Endodermal cell (in vitro differentiated cells): ENCODE results near the gene RSU1. TPM values are rescaled to one million over a fixed set of nuclear protein-coding genes. Genes with fewer than 3 reads are reported as not detected.

Experiments
- DNase-seq: peaks from one replicate; pipeline ENCODE4 v3.0.0-alpha.2; 2017
- H3K27ac ChIP-seq: 2 replicates; pipeline ENCODE4 v1.5.1; 2013; ENCODE audit warnings: mild to moderate bottlenecking, low read depth, low read length, moderate library complexity
- H3K27me3 ChIP-seq: 2 replicates; pipeline ENCODE4 v1.6.1; 2013; ENCODE audit warnings: mild to moderate bottlenecking, low read length, moderate library complexity; ENCODE audit not compliant: insufficient read depth, control insufficient read depth, poor library complexity, severe bottlenecking
- H3K36me3 ChIP-seq: 2 replicates; pipeline ENCODE4 v1.7.0; 2013; ENCODE audit warnings: mild to moderate bottlenecking, low read length, moderate library complexity; ENCODE audit not compliant: control insufficient read depth, insufficient read depth
- H3K4me1 ChIP-seq: one replicate; pipeline ENCODE4 v1.7.0; 2013; ENCODE audit warnings: low read length; ENCODE audit not compliant: control insufficient read depth, insufficient read depth
- H3K4me3 ChIP-seq: 2 replicates; pipeline ENCODE4 v1.5.1; 2013; ENCODE audit warnings: mild to moderate bottlenecking, low read length, moderate library complexity
- H3K9ac ChIP-seq: 2 replicates; pipeline ENCODE4 v1.6.1; 2013; ENCODE audit warnings: mild to moderate bottlenecking, low read length, moderate library complexity; ENCODE audit not compliant: poor library complexity, severe bottlenecking; ENCODE audit errors: extremely low read depth
- H3K9me3 ChIP-seq: 2 replicates; pipeline ENCODE4 v1.6.1; 2013; ENCODE audit warnings: mild to moderate bottlenecking, low read length, moderate library complexity; ENCODE audit not compliant: control insufficient read depth
- H3K27ac Mint-ChIP-seq: 2 replicates; pipeline ENCODE4 v1.8.0; 2020; ENCODE audit warnings: mixed read lengths
- H3K27me3 Mint-ChIP-seq: 2 replicates; pipeline ENCODE4 v1.8.0; 2021; ENCODE audit warnings: mild to moderate bottlenecking, mixed read lengths; ENCODE audit not compliant: insufficient read depth
- H3K36me3 Mint-ChIP-seq: 2 replicates; pipeline ENCODE4 v1.8.0; 2020; ENCODE audit warnings: low read depth, mixed read lengths
- H3K4me1 Mint-ChIP-seq: 2 replicates; pipeline ENCODE4 v1.8.0; 2020; ENCODE audit warnings: mixed read lengths
- H3K4me3 Mint-ChIP-seq: 2 replicates; pipeline ENCODE4 v1.8.0; 2020; ENCODE audit warnings: mild to moderate bottlenecking, moderate library complexity, mixed read lengths
- H3K9me3 Mint-ChIP-seq: 2 replicates; pipeline ENCODE4 v1.8.0; 2020; ENCODE audit warnings: mild to moderate bottlenecking, mixed read lengths
- WGBS, 2 experiments: methylation state at CpG; one replicate each; pipeline versions ENCODE4 v1.1.5 to v1.1.7; 2013; ENCODE audit warnings: missing lambda C conversion rate in 2 of 2, mixed read lengths in 1 of 2; ENCODE audit not compliant: insufficient coverage in 1 of 2, insufficient read length in 1 of 2; 5-methylcytosine and 5-hydroxymethylcytosine counted together
- total RNA-seq, 2 donors: library from RNA; stranded (reverse); fragmentation: NEBNext Ultra II Directional in 1 of 2; extraction: Animal tissue kit (Norgen Biotek cat#: 25700) in 1 of 2; gene quantifications; 2 replicates in 1 of 2; 3 replicates in 1 of 2; pipeline ENCODE4 v1.2.1, GENCODE V29; 2021
- TF ChIP-seq, protein P1 (sequence below): fragments of 200-600 bp; sonication (generic); conservative IDR thresholded peaks from 2 replicates; pipeline ENCODE4 v1.5.0; 2021; ENCODE audit warnings: antibody characterized with exemption, mild to moderate bottlenecking

RSU1 gene
- total RNA-seq, 2 donors from 2014 or later = 39.5 to 46.4 TPM

DNA sequence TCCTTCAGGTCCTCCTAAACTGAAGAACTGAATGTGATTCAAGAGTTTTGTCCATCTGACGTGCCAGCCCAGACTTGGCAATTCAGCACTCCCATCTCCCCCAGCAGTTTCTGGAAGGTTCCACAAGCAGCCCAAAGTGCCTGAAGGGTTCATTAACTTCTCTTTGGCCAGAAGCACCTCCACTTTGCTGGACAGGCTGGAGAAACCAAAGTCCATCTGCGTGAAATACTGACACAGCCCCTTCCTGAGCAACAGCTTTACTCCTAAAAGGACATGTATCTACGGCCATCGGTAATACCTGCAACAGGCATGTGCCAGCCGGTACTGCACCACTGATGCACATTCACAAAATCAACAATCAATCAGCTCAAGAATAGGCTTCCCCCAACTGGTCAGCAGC, 48.5 kb downstream of the RSU1 start:
- no peak for DNase-seq
- Mint-ChIP-seq H3K9me3 (no peaks in the 10 kb centered on the region), H3K4me1 (peaks cover 14% of the 10 kb centered on the region), H3K27ac (no peak overlapping the region), H3K27me3 (peaks cover 18% of the 10 kb centered on the region), H3K36me3 (peaks cover 4% of the 10 kb centered on the region), H3K4me3 (no peak overlapping the region)
- no peaks in the 10 kb centered on the region for H3K9me3 ChIP-seq
- H3K4me3 ChIP-seq = no peak overlapping the region
- no peaks in the 10 kb centered on the region for H3K4me1 ChIP-seq
- WGBS, 2 experiments = 93 to 94% methylated on average over 2 to 5 of the region's 5 CpGs
- H3K27ac ChIP-seq = no peak overlapping the region
- TF ChIP-seq, protein P1, sequence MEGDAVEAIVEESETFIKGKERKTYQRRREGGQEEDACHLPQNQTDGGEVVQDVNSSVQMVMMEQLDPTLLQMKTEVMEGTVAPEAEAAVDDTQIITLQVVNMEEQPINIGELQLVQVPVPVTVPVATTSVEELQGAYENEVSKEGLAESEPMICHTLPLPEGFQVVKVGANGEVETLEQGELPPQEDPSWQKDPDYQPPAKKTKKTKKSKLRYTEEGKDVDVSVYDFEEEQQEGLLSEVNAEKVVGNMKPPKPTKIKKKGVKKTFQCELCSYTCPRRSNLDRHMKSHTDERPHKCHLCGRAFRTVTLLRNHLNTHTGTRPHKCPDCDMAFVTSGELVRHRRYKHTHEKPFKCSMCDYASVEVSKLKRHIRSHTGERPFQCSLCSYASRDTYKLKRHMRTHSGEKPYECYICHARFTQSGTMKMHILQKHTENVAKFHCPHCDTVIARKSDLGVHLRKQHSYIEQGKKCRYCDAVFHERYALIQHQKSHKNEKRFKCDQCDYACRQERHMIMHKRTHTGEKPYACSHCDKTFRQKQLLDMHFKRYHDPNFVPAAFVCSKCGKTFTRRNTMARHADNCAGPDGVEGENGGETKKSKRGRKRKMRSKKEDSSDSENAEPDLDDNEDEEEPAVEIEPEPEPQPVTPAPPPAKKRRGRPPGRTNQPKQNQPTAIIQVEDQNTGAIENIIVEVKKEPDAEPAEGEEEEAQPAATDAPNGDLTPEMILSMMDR = no peak
- H3K9ac ChIP-seq = no peak overlapping the region
- no peaks in the 10 kb centered on the region for H3K36me3 ChIP-seq
- peaks cover 12% of the 10 kb centered on the region for H3K27me3 ChIP-seq

- H3K27me3 Mint-ChIP-seq = peaks cover 18% of the 10 kb centered on the region
- H3K36me3 Mint-ChIP-seq = peaks cover 16% of the 10 kb centered on the region
- Histone ChIP-seq H3K9ac (no peak overlapping the region), H3K4me1 (no peaks in the 10 kb centered on the region), H3K27me3 (peaks cover 12% of the 10 kb centered on the region), H3K9me3 (no peaks in the 10 kb centered on the region), H3K27ac (no peak overlapping the region), H3K4me3 (no peak overlapping the region), H3K36me3 (no peaks in the 10 kb centered on the region)
- no peak overlapping the region for H3K4me3 Mint-ChIP-seq
- TF ChIP-seq, protein P1 = peak; percentile 63
- DNase-seq = peak; percentile 67
- H3K9me3 Mint-ChIP-seq = no peaks in the 10 kb centered on the region
- 78 to 84% methylated on average over 11 to 12 of the region's 12 CpGs for WGBS, 2 experiments
- no peak overlapping the region for H3K27ac Mint-ChIP-seq
- H3K4me1 Mint-ChIP-seq = peaks cover 11% of the 10 kb centered on the region
Measured at GRCh38 chr10:16765509-16766375, 51.5 kb downstream of the RSU1 start.

- no peak overlapping the region for H3K9ac ChIP-seq
- TF ChIP-seq, protein P1 = no peak
- H3K27ac ChIP-seq = no peak overlapping the region
- H3K4me1 ChIP-seq = no peaks in the 10 kb centered on the region
- Mint-ChIP-seq H3K27ac (no peak overlapping the region), H3K4me3 (no peak overlapping the region), H3K9me3 (peaks cover 7% of the 10 kb centered on the region), H3K36me3 (peaks cover 39% of the 10 kb centered on the region), H3K27me3 (peaks cover under 1% of the 10 kb centered on the region), H3K4me1 (peaks cover 11% of the 10 kb centered on the region)
- H3K4me3 ChIP-seq = no peak overlapping the region
- 96 to 98% methylated on average over 6 to 8 of the region's 8 CpGs for WGBS, 2 experiments
- H3K9me3 ChIP-seq = peaks cover 7% of the 10 kb centered on the region
- no peaks in the 10 kb centered on the region for H3K27me3 ChIP-seq
- peaks cover 14% of the 10 kb centered on the region for H3K36me3 ChIP-seq
- no peak for DNase-seq
Measured at GRCh38 chr10:16761300-16761699, 55.9 kb downstream of the RSU1 start.
